HL-60 (cell line): ENCODE results near the gene OPN3.

Experiments
- DNase-seq, 2 experiments: peaks; one replicate each; pipeline ENCODE4 v3.0.0-alpha.2; 2010 to 2020; ENCODE audit warnings: low read depth in 1 of 2, low spot score in 1 of 2
- H3K27ac ChIP-seq: fragments of 250-450 bp; sonication (Bioruptor Pico); replicated peaks from 2 replicates; pipeline ENCODE4 v1.5.1; 2020; ENCODE audit warnings: mild to moderate bottlenecking, moderate library complexity
- H3K27me3 ChIP-seq: fragments of 250-450 bp; sonication (Bioruptor Pico); 2 replicates; pipeline ENCODE4 v1.5.1; 2021; ENCODE audit warnings: mild to moderate bottlenecking, moderate library complexity; ENCODE audit not compliant: insufficient read depth, poor library complexity, severe bottlenecking
- H3K4me3 ChIP-seq: replicated peaks from 2 replicates; pipeline ENCODE4 v1.5.1; 2011; ENCODE audit warnings: mild to moderate bottlenecking, control low read depth, low read length; ENCODE audit not compliant: insufficient read depth
- GABPA ChIP-seq: IDR thresholded peaks from 2 replicates; pipeline ENCODE4 v1.6.1; 2012; ENCODE audit warnings: low read depth
- POLR2AphosphoS5 ChIP-seq: IDR thresholded peaks from 2 replicates; pipeline ENCODE4 v1.6.1; 2012; ENCODE audit warnings: low read depth
- SPI1 ChIP-seq: IDR thresholded peaks from 2 replicates; pipeline ENCODE4 v1.6.1; 2012; ENCODE audit warnings: low read depth, mild to moderate bottlenecking, borderline replicate concordance
- TF ChIP-seq, protein P1 (sequence below): IDR thresholded peaks from 2 replicates; pipeline ENCODE4 v1.6.1; 2012; ENCODE audit warnings: low read depth; ENCODE audit not compliant: insufficient replicate concordance
- TF ChIP-seq, protein P2 (sequence below): IDR thresholded peaks from one replicate; pipeline ENCODE4 v1.5.1; 2011; ENCODE audit warnings: low read length, control low read depth, inconsistent platforms; ENCODE audit not compliant: insufficient read depth

The OPN3 gene

DNA sequence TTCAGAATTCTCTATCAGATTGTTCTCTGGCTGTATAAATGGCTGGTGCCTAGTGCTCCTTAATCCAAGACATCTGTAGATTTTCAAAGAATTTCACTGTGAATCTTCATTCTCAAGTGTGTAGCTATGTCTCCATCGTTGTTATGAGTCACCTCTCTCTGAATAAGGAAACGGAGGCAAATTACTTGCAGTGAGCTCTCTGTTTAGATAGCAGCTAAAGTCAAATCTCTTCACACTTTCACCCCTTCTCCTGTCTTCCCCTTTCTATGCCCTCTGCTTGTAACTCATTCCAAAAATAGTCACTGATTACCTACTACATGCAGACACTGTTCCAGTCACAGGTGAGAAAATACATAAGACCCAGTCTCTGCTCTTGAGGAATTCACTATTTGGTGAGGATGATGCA is 39.7 kb downstream of the OPN3 start:
- TF ChIP-seq GABPA, result no peak
- Histone ChIP-seq H3K4me3 (no peak overlapping the region), H3K27ac (no peak overlapping the region), H3K27me3 (no peaks in the 10 kb centered on the region)
- no peak for DNase-seq

DNA sequence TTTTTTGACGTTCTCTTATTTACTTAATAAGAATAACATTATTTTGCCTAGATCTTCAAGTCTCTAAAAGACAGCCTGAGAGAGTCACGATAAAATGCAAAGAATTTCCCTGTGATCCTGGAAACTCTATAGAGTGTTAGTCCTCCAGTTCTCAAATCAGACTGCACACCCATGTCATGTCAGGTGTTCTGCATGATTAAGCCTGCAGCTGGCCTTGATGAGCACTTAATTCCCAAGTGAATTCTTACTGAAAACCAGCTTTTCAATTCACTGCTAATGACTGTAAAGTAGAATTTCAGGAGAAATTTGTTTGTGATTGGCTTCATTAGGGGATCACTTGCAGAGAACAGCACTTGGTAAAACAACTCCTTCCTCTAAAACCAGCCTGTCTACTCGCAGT is 41.9 kb downstream of the OPN3 start:
- no peak for DNase-seq
- H3K27ac ChIP-seq, result no peak overlapping the region
- H3K27me3 ChIP-seq, result no peaks in the 10 kb centered on the region
- H3K4me3 ChIP-seq, result no peak overlapping the region
- TF ChIP-seq, protein P1, sequence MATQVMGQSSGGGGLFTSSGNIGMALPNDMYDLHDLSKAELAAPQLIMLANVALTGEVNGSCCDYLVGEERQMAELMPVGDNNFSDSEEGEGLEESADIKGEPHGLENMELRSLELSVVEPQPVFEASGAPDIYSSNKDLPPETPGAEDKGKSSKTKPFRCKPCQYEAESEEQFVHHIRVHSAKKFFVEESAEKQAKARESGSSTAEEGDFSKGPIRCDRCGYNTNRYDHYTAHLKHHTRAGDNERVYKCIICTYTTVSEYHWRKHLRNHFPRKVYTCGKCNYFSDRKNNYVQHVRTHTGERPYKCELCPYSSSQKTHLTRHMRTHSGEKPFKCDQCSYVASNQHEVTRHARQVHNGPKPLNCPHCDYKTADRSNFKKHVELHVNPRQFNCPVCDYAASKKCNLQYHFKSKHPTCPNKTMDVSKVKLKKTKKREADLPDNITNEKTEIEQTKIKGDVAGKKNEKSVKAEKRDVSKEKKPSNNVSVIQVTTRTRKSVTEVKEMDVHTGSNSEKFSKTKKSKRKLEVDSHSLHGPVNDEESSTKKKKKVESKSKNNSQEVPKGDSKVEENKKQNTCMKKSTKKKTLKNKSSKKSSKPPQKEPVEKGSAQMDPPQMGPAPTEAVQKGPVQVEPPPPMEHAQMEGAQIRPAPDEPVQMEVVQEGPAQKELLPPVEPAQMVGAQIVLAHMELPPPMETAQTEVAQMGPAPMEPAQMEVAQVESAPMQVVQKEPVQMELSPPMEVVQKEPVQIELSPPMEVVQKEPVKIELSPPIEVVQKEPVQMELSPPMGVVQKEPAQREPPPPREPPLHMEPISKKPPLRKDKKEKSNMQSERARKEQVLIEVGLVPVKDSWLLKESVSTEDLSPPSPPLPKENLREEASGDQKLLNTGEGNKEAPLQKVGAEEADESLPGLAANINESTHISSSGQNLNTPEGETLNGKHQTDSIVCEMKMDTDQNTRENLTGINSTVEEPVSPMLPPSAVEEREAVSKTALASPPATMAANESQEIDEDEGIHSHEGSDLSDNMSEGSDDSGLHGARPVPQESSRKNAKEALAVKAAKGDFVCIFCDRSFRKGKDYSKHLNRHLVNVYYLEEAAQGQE, result no peak
- TF ChIP-seq GABPA, result no peak

DNA sequence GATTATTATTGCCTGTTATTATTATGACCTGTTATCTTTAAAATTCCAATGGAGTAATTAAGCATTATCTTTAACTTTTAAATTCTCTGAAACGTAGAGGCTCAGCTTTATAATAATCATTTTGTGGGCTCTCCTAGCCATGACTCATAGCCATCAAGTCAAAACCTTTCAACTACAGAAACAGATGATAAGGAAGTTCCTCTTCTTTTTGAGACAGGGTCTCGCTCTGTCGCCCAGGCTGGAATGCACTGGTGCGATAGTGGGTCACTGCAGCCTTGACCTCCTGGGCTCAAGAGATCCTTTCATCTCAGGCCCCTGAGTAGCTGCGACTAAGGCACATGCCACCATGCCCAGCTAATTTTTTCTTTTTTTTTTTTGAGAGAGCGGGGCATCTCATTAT is 43.5 kb downstream of the OPN3 start:
- DNase-seq, result no peak
- Histone ChIP-seq H3K4me3 (no peak overlapping the region), H3K27ac (no peak overlapping the region), H3K27me3 (no peaks in the 10 kb centered on the region)
- TF ChIP-seq POLR2AphosphoS5, result no peak
- TF ChIP-seq SPI1, result no peak
- TF ChIP-seq GABPA, result no peak
- TF ChIP-seq, protein P1, result no peak
- TF ChIP-seq, protein P2, sequence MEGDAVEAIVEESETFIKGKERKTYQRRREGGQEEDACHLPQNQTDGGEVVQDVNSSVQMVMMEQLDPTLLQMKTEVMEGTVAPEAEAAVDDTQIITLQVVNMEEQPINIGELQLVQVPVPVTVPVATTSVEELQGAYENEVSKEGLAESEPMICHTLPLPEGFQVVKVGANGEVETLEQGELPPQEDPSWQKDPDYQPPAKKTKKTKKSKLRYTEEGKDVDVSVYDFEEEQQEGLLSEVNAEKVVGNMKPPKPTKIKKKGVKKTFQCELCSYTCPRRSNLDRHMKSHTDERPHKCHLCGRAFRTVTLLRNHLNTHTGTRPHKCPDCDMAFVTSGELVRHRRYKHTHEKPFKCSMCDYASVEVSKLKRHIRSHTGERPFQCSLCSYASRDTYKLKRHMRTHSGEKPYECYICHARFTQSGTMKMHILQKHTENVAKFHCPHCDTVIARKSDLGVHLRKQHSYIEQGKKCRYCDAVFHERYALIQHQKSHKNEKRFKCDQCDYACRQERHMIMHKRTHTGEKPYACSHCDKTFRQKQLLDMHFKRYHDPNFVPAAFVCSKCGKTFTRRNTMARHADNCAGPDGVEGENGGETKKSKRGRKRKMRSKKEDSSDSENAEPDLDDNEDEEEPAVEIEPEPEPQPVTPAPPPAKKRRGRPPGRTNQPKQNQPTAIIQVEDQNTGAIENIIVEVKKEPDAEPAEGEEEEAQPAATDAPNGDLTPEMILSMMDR, result no peak

DNA sequence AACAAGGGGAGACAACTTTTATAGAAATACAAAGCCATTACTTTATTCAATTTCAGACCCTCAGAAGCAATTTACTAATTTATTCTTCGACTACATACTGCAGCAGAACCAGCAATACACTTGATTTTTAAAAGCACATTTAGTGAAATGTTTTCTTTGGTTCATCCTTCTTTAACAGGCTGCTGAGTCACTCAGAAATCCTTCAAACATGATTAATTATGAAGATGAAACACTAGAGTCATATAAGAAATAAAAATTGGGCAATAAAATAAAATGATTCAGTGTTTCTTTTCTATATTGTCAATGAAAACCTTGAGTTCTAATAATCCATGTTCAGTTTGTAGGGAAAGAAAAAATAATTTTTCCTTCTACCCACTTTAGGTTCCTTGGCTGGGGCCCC is 47.0 kb downstream of the OPN3 start:
- Histone ChIP-seq H3K4me3 (no peak overlapping the region), H3K27me3 (no peaks in the 10 kb centered on the region), H3K27ac (no peak overlapping the region)
- no peak for DNase-seq
- TF ChIP-seq POLR2AphosphoS5 (no peak), GABPA (no peak), SPI1 (no peak)
- TF ChIP-seq, protein P1, result no peak
- TF ChIP-seq, protein P2, result no peak
